ENCODE measurements around the gene ZSCAN1. TPM values are rescaled to one million over a fixed set of nuclear protein-coding genes. Genes with fewer than 3 reads are reported as not detected.

ZSCAN1 gene
- total RNA-seq, 1 experiment from 2014 or later: 1.3 TPM

- TF ChIP-seq FOXK1 (CRISPR knock-in tag; IDR thresholded peaks at IDR 0.05) (no peak), ZNF219 (CRISPR knock-in tag; IDR thresholded peaks at IDR 0.05; ENCODE audit: borderline replicate concordance) (no peak), NFATC4 (CRISPR knock-in tag; IDR thresholded peaks at IDR 0.05) (no peak), ZNF423 (CRISPR knock-in tag; IDR thresholded peaks at IDR 0.05) (no peak), SMAD4 (CRISPR knock-in tag; IDR thresholded peaks at IDR 0.05) (no peak), ZNF281 (CRISPR knock-in tag; IDR thresholded peaks at IDR 0.05) (no peak), RELA (CRISPR knock-in tag; IDR thresholded peaks at IDR 0.05; ENCODE audit: borderline replicate concordance) (no peak), ZNF425 (CRISPR knock-in tag; conservative IDR thresholded peaks at IDR 0.05) (no peak), CTCF (IDR thresholded peaks at IDR 0.05) (no peak)
Observed at GRCh38 chr19:58035863-58036262, 2.0 kb downstream of the ZSCAN1 start (continued).

- ChIA-PET POLR2A (interaction anchor here (0.7 to 1.3 kb wide), 8 partner anchors 16 to 356 kb away, joined by 3 to 4 read pairs (median 3); partner anchors contain the start of genes ZNF329, ZNF551 and ZNF606), CTCF (interaction anchor here (0.5 to 2.7 kb wide), 8 partner anchors 16 to 387 kb away, joined by 3 to 13 read pairs (median 3); partner anchors contain the start of genes ZNF274, ZNF329 and ZNF606)
- Mint-ChIP-seq H3K4me1 (peaks cover 32% of the 10 kb centered on the region), H3K4me3 (peak overlapping the region; percentile 57), H3K27me3 (ENCODE audit: low read depth) (peaks cover 52% of the 10 kb centered on the region), H3K36me3 (peaks cover 4% of the 10 kb centered on the region), H3K9me3 (peaks cover 9% of the 10 kb centered on the region), H3K27ac (peak overlapping the region; percentile 95)
- DNase-seq (ENCODE audit: low spot score) (peak; percentile 56), ATAC-seq (peak; percentile 20)
- no peak for TF ChIP-seq TEAD4 (CRISPR knock-in tag; IDR thresholded peaks at IDR 0.05)
- no peak for TF ChIP-seq TCF7 (CRISPR knock-in tag; IDR thresholded peaks at IDR 0.05; ENCODE audit: low read depth)
- TF ChIP-seq NFYB (CRISPR knock-in tag; conservative IDR thresholded peaks at IDR 0.05; ENCODE audit: low read depth): no peak
- peak; percentile 87 for TF ChIP-seq ZNF317 (CRISPR knock-in tag; IDR thresholded peaks at IDR 0.05; ENCODE audit: borderline replicate concordance, low read depth)
- peak; percentile 24; the same call in 1 of the 2 replicates for TF ChIP-seq USF1 (CRISPR knock-in tag; IDR thresholded peaks at IDR 0.05)
- no peak for TF ChIP-seq ZNF532 (CRISPR knock-in tag; IDR thresholded peaks at IDR 0.05; ENCODE audit: borderline replicate concordance)
- TF ChIP-seq STAT6 (CRISPR knock-in tag; conservative IDR thresholded peaks at IDR 0.05; ENCODE audit: low read depth): no peak
- TF ChIP-seq ERG (CRISPR knock-in tag; IDR thresholded peaks at IDR 0.05): no peak
- TF ChIP-seq ZMAT4 (CRISPR knock-in tag; IDR thresholded peaks at IDR 0.05): no peak
Observed at GRCh38 chr19:58037927-58038687, 4.3 kb downstream of the ZSCAN1 start.
